Mammary epithelial cell (primary cell): Measurements from ENCODE around the gene NPL.

Experiments used
- EZH2 ChIP-seq: IDR thresholded peaks from 2 replicates; pipeline ENCODE4 v1.6.1; 2012; ENCODE audit warnings: low read length, inconsistent platforms, borderline replicate concordance
- TF ChIP-seq, protein P1 (sequence below), 2 donors: IDR thresholded peaks in 1 of 2; conservative IDR thresholded peaks in 1 of 2; 2 replicates each; pipeline ENCODE4 v1.5.1; 2011 to 2012; ENCODE audit warnings: inconsistent platforms in 2 of 2, low read length in 2 of 2, mild to moderate bottlenecking in 2 of 2, control low read depth in 1 of 2, low read depth in 1 of 2; ENCODE audit not compliant: insufficient read depth in 1 of 2; ENCODE audit errors: extremely low read depth in 1 of 2

- TF ChIP-seq EZH2, result no peak
- TF ChIP-seq, protein P1, sequence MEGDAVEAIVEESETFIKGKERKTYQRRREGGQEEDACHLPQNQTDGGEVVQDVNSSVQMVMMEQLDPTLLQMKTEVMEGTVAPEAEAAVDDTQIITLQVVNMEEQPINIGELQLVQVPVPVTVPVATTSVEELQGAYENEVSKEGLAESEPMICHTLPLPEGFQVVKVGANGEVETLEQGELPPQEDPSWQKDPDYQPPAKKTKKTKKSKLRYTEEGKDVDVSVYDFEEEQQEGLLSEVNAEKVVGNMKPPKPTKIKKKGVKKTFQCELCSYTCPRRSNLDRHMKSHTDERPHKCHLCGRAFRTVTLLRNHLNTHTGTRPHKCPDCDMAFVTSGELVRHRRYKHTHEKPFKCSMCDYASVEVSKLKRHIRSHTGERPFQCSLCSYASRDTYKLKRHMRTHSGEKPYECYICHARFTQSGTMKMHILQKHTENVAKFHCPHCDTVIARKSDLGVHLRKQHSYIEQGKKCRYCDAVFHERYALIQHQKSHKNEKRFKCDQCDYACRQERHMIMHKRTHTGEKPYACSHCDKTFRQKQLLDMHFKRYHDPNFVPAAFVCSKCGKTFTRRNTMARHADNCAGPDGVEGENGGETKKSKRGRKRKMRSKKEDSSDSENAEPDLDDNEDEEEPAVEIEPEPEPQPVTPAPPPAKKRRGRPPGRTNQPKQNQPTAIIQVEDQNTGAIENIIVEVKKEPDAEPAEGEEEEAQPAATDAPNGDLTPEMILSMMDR (conservative IDR thresholded peaks at IDR 0.05 in 1 of 2, IDR thresholded peaks at IDR 0.05 in 1 of 2; ENCODE audit: extremely low read depth in 1 of 2, insufficient read depth in 1 of 2, low read depth in 1 of 2, low read length in 2 of 2), result peak; percentile 82 to 85
Measured at GRCh38 chr1:182784556-182785171, 4.9 kb upstream of the NPL start.
